ENCODE results near the gene PUS7. TPM values are rescaled to one million over a fixed set of nuclear protein-coding genes. Genes with fewer than 3 reads are reported as not detected.

PUS7 gene
- total and polyA plus RNA-seq, 2 of the 4 experiments (the other 2 are of a cell fraction) = 11.7 to 17.0 TPM

DNA sequence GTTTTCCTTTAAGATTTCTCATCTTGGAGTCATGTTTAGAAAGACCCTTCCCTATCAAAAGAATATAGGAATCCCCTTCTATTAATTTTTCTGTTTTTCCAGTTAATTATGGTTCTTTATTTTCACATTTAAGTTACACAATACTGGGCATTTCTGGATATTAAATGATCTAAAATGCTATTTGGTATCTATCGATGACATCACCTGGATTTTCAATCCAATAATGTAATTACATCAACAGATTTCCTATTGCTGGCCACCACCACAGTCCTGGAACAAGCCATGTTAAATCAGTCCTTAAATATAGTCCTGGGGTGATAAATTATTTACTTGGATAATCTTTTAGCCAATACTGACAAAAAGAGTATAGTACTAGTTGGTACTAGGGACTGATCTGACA lies 48.0 kb downstream of the PUS7 start:
- H4K5ac ChIP-seq (ENCODE audit: low read depth, low read length) = no peak overlapping the region
- ChIA-PET POLR2A (ENCODE audit: unreplicated experiment) (no interaction called here), CTCF (no interaction called here)
- no CpG with 5 or more reads among the region's 1 CpG for WGBS, 2 experiments (ENCODE audit: extremely low coverage in 2 of 2, insufficient read length in 1 of 2)
- H3K36me3 ChIP-seq (ENCODE audit: control insufficient read depth, insufficient read depth, low read length) = peaks cover 2% of the 10 kb centered on the region
- no peak overlapping the region for H2AK9ac ChIP-seq (replicated peaks; ENCODE audit: low read depth, low read length, poor library complexity)
- H4K91ac ChIP-seq (ENCODE audit: insufficient read depth, low read depth, low read length) = no peak overlapping the region
- no peaks in the 10 kb centered on the region for H3K9me3 ChIP-seq (ENCODE audit: control insufficient read depth, insufficient read depth, low read length)
- H4K20me1 ChIP-seq (ENCODE audit: insufficient read depth, low read length) = no peaks in the 10 kb centered on the region
- H3K4me3 ChIP-seq (ENCODE audit: insufficient read depth, low read depth, low read length) = no peak overlapping the region
- dilution Hi-C loops (cut with HindIII; ENCODE audit: low sequenced_read_pairs, unreplicated experiment) = no loop called here
- H3K14ac ChIP-seq (replicated peaks; ENCODE audit: low read depth, low read length) = no peak overlapping the region
- H2AK5ac ChIP-seq (ENCODE audit: low read depth, low read length) = no peak overlapping the region
- no peaks in the 10 kb centered on the region for H3K27me3 ChIP-seq (ENCODE audit: control insufficient read depth, insufficient read depth, low read length)
- peaks cover 4% of the 10 kb centered on the region for H3K4me1 ChIP-seq (ENCODE audit: control insufficient read depth, insufficient read depth, low read length)
- H4K8ac ChIP-seq (ENCODE audit: low read depth in 2 of 2, low read length in 2 of 2) = no peak overlapping the region
- H2BK5ac ChIP-seq (ENCODE audit: low read depth, low read length, poor library complexity, severe bottlenecking) = no peak overlapping the region
- H3K4me2 ChIP-seq (ENCODE audit: low read depth, low read length) = no peak overlapping the region
- 0 out of 2 replicates have a peak, but pooled peaks cover 3% of the 10 kb centered on the region for H3K9me1 ChIP-seq (ENCODE audit: insufficient read depth, low read length)
- H3K27ac ChIP-seq (ENCODE audit: insufficient read depth, low read length) = no peak overlapping the region
- DNase-seq (no peak), ATAC-seq (ENCODE audit: low read depth) (no peak)
- H2BK15ac ChIP-seq (ENCODE audit: low read depth, low read length) = no peak overlapping the region
- no TSS peak for BruUV-seq (replicated peaks)
- in situ Hi-C loops (cut with MboI; ENCODE audit: low sequenced_read_pairs) = no loop called here
- no peak overlapping the region for H3K9ac ChIP-seq (ENCODE audit: low read depth, low read length)
- H3K18ac ChIP-seq (ENCODE audit: low read depth, low read length) = no peak overlapping the region
- H2BK20ac ChIP-seq (ENCODE audit: low read depth, low read length) = no peak overlapping the region
- no peak overlapping the region for H3K23ac ChIP-seq (ENCODE audit: low read depth, low read length)
- H3K79me1 ChIP-seq (ENCODE audit: low read depth in 1 of 2, low read length in 2 of 2) = 0 out of 4 replicates have a peak, but pooled peaks cover 0 to 2% of the 10 kb centered on the region in 2 experiments
- no peak overlapping the region for H3K56ac ChIP-seq (ENCODE audit: extremely low read depth, insufficient read depth, low read length)
- no peak overlapping the region for H2BK120ac ChIP-seq (ENCODE audit: low read depth, low read length)
- TF ChIP-seq SMC3 (IDR thresholded peaks at IDR 0.05; ENCODE audit: low read depth, low read length) (no peak), MXI1 (IDR thresholded peaks at IDR 0.05; ENCODE audit: borderline replicate concordance, low read depth, low read length) (no peak), CHD1 (IDR thresholded peaks at IDR 0.05; ENCODE audit: low read depth, low read length) (no peak)
- H3K4ac ChIP-seq (ENCODE audit: low read depth, low read length) = no peak overlapping the region
- intact Hi-C loops (cut with micrococcal nuclease) = no loop called here
- no peak overlapping the region for H2AFZ ChIP-seq (replicated peaks; ENCODE audit: low read length, poor library complexity)
